Gastrocnemius medialis (tissue), 4 donors: ENCODE measurements around the gene ZNF414.

ENCODE experiments used
- POLR2A ChIP-seq, 2 donors: fragments of 450-650 bp; IDR thresholded peaks; one replicate each; pipeline ENCODE4 v1.6.1; 2017; ENCODE audit warnings: antibody characterized with exemption in 2 of 2, mild to moderate bottlenecking in 2 of 2, moderate library complexity in 2 of 2
- TF ChIP-seq, protein P1 (sequence below), 5 experiments: fragments of 450-650 bp in 3 of 5; fragments of 200-600 bp in 2 of 5; sonication (generic) in 2 of 5; IDR thresholded peaks in 4 of 5; conservative IDR thresholded peaks in 1 of 5; 1 replicate in 4 of 5; 2 replicates in 1 of 5; pipeline ENCODE4 v1.5.1; 2016 to 2019; ENCODE audit warnings: antibody characterized with exemption in 5 of 5, mild to moderate bottlenecking in 3 of 5, moderate library complexity in 3 of 5

DNA sequence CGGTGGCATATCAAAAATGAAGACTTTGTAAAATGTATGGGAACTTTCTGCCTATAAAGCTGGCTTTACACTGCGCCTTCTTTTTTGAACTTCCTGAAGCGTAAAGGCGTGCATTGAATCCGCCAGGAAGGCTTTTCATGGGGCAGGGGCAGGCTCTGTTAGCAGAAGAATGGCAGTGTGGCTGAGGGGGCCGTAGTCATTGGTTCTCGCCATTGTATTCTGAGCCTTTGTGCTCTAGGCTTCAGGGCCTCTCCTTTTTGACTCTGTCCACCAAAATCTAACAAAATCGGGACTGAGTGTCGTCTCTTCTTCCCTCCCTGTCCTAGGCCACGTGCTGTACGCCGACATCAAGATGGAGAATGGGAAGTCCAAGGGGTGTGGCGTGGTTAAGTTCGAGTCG is 25.6 kb downstream of the ZNF414 start:
- TF ChIP-seq, protein P1, sequence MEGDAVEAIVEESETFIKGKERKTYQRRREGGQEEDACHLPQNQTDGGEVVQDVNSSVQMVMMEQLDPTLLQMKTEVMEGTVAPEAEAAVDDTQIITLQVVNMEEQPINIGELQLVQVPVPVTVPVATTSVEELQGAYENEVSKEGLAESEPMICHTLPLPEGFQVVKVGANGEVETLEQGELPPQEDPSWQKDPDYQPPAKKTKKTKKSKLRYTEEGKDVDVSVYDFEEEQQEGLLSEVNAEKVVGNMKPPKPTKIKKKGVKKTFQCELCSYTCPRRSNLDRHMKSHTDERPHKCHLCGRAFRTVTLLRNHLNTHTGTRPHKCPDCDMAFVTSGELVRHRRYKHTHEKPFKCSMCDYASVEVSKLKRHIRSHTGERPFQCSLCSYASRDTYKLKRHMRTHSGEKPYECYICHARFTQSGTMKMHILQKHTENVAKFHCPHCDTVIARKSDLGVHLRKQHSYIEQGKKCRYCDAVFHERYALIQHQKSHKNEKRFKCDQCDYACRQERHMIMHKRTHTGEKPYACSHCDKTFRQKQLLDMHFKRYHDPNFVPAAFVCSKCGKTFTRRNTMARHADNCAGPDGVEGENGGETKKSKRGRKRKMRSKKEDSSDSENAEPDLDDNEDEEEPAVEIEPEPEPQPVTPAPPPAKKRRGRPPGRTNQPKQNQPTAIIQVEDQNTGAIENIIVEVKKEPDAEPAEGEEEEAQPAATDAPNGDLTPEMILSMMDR (IDR thresholded peaks at IDR 0.05 in 4 of 5, conservative IDR thresholded peaks at IDR 0.05 in 1 of 5): no peak
- TF ChIP-seq POLR2A (IDR thresholded peaks at IDR 0.05): no peak
